HG02870 (cell line): ENCODE measurements around the gene RNF217.
"Not testable (repeated sequence)": the region's sequence is repeated elsewhere in the genome, so short reads cannot be mapped to it uniquely, and the experiment has no call there.

Source experiments
- ATAC-seq: cut with Tn5 transposase; IDR thresholded peaks from one replicate; pipeline ENCODE4 v1.9.1; 2021; ENCODE audit warnings: mild to moderate bottlenecking, moderate library complexity; ENCODE audit not compliant: unreplicated experiment

The RNF217 gene

GRCh38 chr6:124961777-124962638 is at the start of gene RNF217:
Gene RNF217, plus strand, starts transcription at chr6:124962437. Its CDS starts 108 bp downstream, at chr6:124962545.
- ATAC-seq: no peak

GRCh38 chr6:124913056-124913455 is 49.2 kb upstream of the RNF217 start:
- ATAC-seq: no peak

- no peak for ATAC-seq
These were observed 44.5 kb upstream of the RNF217 start for GRCh38 chr6:124917769-124918168.

GRCh38 chr6:124919703-124920102 is 42.5 kb upstream of the RNF217 start:
- not testable (repeated sequence) for ATAC-seq

GRCh38 chr6:124924333-124924759 is 37.9 kb upstream of the RNF217 start:
- no peak for ATAC-seq

GRCh38 chr6:124926435-124926834 is 35.8 kb upstream of the RNF217 start:
- no peak for ATAC-seq

GRCh38 chr6:124927806-124928205 is 34.4 kb upstream of the RNF217 start:
- no peak for ATAC-seq

GRCh38 chr6:124928851-124929250 is 33.4 kb upstream of the RNF217 start:
- ATAC-seq: no peak

- no peak for ATAC-seq
These were observed 24.6 kb upstream of the RNF217 start for GRCh38 chr6:124937645-124938044.

- no peak for ATAC-seq
These were observed 21.0 kb upstream of the RNF217 start for GRCh38 chr6:124941259-124941658.

- no peak for ATAC-seq
These were observed 18.6 kb upstream of the RNF217 start for GRCh38 chr6:124943658-124944057.

- no peak for ATAC-seq
These were observed 14.2 kb upstream of the RNF217 start for GRCh38 chr6:124947971-124948451.

GRCh38 chr6:124949706-124950105 is 12.5 kb upstream of the RNF217 start:
- ATAC-seq: no peak

- ATAC-seq: no peak
These were observed 8.4 kb upstream of the RNF217 start for GRCh38 chr6:124953808-124954207.

GRCh38 chr6:124955108-124955856 is 7.0 kb upstream of the RNF217 start:
- no peak for ATAC-seq

GRCh38 chr6:124956018-124956417 is 6.2 kb upstream of the RNF217 start:
- no peak for ATAC-seq

- no peak for ATAC-seq
These were observed 4.1 kb upstream of the RNF217 start for GRCh38 chr6:124958149-124958548.

- ATAC-seq: no peak
These were observed 3.4 kb upstream of the RNF217 start for GRCh38 chr6:124958759-124959354.

GRCh38 chr6:124960757-124961463 is 1.3 kb upstream of the RNF217 start:
- no peak for ATAC-seq

GRCh38 chr6:124961464-124961776 is 817 bp upstream of the RNF217 start:
- ATAC-seq: no peak
